Measurements from ENCODE around the gene CDC42BPA.
A peak's percentile ranks its signal among the peaks of the same experiment; 100 is the strongest.
"Not testable (repeated sequence)": the region's sequence is repeated elsewhere in the genome, so short reads cannot be mapped to it uniquely, and the experiment has no call there.

The CDC42BPA gene, protein sequence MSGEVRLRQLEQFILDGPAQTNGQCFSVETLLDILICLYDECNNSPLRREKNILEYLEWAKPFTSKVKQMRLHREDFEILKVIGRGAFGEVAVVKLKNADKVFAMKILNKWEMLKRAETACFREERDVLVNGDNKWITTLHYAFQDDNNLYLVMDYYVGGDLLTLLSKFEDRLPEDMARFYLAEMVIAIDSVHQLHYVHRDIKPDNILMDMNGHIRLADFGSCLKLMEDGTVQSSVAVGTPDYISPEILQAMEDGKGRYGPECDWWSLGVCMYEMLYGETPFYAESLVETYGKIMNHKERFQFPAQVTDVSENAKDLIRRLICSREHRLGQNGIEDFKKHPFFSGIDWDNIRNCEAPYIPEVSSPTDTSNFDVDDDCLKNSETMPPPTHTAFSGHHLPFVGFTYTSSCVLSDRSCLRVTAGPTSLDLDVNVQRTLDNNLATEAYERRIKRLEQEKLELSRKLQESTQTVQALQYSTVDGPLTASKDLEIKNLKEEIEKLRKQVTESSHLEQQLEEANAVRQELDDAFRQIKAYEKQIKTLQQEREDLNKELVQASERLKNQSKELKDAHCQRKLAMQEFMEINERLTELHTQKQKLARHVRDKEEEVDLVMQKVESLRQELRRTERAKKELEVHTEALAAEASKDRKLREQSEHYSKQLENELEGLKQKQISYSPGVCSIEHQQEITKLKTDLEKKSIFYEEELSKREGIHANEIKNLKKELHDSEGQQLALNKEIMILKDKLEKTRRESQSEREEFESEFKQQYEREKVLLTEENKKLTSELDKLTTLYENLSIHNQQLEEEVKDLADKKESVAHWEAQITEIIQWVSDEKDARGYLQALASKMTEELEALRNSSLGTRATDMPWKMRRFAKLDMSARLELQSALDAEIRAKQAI (N-terminal part only)

GRCh38 chr1:227318016-227318852, at the start of gene CDC42BPA:
CDC42BPA (minus strand) TSS chr1:227318492; CDS start chr1:227317182, 1,310 bp downstream.
- peak; percentile 22 for DNase-seq

DNA sequence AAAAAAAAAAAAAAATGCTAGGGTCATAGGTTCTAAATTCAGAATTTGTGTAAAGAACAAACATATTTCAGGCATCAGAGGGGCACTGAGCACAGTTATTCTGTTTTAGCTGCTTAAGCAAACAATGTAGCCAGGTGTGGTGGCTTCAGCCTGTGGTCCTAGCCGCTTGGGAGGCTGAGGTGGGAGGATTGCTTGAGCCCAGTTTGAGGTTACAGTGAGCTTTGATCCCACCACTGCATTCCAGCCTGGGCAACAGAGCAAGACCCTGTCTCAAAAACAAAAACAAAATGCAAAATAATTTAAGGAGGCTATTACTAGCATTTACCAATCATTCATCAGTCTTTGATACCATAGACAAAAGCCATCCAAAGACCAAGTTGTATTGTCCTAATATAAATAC, 49.7 kb upstream of the CDC42BPA start:
- DNase-seq = no peak

DNA sequence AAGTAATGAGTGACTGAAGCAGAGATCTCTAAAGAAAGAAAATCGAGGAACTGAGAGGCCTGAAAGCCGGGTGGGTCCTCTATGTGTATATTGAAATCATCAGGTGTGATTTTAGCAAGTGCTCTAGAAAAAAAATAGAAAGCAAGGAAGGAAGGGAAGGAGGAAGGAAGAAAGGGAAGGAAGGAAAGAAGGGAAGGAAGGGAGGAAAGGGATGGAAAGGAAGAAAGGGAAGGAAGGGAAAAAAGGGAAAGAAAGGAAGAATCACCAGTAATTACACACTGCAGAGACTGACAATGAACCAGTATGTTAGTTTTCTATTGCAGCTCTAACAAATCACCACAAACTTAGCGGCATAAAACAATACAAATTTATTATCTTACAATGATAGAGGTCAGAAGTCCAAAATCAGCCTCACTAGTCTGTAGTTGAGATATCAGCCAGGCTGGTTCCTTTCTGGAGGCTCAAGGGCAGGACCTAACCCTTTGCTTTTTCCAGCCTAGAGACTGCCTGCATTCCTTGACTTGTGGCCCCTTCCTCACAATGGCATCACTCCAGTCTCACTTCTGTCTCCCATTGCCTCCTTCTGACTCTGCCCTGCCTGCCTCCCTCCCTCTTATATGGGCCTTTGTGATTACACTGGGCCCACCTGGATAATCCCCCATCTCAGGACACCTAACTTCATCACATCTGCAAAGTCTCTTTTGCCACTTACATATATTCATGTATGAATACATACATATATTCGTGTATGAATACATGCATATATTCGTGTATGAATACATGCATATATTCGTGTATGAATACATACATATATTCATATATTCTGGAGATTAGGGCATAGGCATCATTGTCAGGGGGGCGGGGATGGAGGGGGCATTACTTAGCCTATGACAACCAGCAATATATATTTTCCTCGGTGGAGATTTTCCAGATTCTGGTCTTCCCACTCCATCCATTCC, 47.5 kb upstream of the CDC42BPA start:
- DNase-seq = no peak

DNA sequence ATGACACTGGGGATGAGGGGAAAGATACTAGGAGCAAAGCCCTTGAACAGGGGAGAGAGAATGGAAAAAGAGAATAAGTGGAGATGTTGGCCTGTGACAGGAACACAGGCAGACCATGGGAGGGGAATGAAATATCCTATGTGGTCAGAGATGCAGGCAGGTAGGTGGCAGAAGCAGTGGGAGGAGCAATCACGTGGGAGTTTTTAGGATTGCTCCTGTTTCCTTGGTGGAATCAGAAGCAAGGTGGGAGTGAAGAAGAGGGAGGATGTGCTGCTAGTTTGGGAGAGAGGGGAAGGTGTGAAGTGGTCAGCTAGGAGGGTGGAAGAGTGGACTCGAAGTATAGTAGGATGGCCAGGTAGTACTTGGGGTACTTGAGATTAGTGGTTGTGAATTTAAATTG, 46.4 kb upstream of the CDC42BPA start:
- no peak for DNase-seq

GRCh38 chr1:227363825-227364224, 45.5 kb upstream of the CDC42BPA start:
- DNase-seq = no peak

DNA sequence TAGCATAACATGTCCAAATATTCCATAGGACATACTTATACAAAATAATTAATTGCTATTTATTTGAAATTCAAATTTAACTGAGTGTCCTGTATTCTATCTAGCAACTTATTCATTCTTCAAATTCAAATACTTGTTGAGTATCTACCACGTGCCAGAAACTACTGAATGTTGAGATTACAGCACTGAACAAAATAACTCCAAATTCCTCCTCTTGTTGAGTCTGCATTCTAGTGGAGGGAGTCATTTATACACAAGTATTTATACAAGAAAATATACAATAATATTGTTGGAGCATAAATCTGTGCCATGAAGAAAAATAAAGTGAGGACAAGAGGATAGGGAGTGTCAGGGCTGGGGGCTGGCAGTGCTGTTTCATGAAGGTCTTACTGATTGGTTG, 43.7 kb upstream of the CDC42BPA start:
- DNase-seq = no peak

DNA sequence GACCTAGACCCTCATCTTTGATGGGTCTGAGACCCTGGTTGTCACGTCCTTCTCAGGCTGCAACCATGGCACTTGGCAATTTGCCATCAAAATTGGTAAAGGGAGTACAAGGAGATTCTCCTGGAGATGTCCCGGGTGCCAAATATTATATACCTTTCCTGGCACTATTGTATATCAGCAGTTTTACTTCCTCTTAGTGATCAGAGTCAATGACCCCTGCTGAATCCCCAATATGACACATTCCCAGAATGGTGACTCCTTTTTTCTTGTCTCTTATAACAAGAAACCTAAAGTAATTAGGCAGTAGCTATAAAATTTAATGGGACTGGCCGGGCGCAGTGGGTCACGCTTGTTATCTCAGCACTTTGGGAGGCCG, 39.6 kb upstream of the CDC42BPA start:
- no peak for DNase-seq

- no peak for DNase-seq
Observed at GRCh38 chr1:227357171-227357926, 39.1 kb upstream of the CDC42BPA start.

- no peak for DNase-seq
Observed at GRCh38 chr1:227356620-227357146, 38.4 kb upstream of the CDC42BPA start.

DNA sequence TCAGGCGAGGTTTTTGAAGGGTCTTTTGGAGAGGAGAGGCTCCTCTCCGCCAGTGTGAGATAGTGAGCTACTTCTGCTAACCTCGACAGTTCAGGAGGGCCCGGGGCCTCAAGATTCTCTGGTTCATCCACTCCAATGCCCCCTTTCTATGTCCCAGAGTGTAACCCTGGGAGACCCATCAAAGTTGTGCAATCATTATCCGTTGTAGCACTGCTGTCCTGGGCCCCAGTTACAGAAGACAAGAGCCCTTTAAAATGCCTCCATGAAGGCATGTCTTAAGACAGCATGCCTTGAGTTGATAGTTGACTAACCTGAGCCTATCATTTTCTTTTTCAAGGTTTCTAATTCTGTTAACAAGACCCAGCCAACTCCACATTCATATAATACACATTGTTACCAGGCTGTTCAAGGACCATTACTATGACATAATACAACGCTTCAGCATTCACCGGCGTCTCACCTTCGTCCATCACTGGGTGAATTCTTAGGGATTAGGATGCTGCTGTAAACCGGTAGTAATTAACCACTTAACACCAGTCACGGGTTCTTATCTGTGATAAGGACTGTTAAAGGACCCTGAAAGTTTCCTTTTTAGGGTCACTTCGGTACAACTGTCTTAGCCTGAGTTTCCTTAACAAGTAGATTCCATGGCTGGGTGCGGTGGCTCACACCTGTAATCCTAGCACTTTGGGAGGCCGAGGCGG, 37.4 kb upstream of the CDC42BPA start:
- DNase-seq = no peak

GRCh38 chr1:227353186-227353585, 34.9 kb upstream of the CDC42BPA start:
- DNase-seq = no peak

DNA sequence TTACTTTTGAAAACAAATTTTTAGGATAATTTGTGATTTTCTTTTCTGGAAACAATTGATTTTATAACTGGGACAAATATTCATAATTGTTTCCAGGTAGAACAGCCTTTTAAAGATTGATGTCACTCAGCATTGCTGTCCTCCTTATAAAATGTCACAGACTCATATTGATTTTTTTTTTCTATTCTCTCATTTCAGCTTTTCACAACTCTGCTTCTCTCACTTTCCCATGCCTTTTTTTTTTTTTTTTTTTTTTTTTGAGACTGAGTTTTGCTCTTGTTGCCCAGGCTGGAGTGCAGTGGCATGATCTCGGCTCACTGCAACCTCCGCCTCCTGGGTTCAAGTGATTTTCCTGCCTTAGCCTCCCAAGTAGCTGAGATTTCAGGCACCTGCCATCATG, 33.9 kb upstream of the CDC42BPA start:
- DNase-seq = not testable (repeated sequence)

- no peak for DNase-seq
Observed at GRCh38 chr1:227351443-227351842, 33.2 kb upstream of the CDC42BPA start.

DNA sequence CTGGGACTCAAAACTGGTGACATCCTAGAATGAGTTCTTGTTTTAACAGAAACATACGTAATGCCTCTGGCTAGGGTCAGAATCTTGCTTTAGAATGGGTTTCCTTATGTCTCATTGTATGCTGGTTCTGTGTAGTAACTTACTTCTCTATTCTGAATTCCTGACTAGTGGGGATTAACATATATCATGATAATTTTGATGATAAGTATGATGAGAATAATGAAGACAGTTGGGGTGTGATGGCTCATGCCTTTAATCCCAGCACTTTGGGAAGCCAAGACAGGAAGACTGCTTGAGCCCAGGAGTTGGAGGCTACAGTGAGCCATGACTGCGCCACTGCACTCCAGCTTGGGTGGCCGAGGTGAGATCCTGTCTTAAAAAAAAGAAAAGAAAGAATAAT, 31.7 kb upstream of the CDC42BPA start:
- no peak for DNase-seq

- no peak for DNase-seq
Observed at GRCh38 chr1:227343727-227344551, 25.6 kb upstream of the CDC42BPA start.

DNA sequence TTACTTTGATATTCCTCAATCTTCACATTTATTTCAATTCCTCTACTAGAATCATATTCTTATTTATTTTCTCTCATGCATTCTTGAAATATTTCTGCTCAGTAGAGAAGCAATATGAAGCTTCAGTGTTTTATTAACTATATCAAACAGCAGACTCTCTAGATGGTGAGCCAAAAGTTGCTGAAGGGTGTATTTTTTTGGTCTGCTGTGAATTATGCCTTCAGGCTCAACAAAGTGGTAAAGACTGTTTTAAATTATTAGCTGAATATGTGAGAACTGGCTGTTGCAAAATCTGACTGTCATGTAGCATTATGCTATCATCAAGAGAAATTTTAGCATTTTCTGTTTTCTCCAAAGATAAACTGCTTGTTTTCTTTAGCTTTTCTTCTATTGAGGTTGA, 24.9 kb upstream of the CDC42BPA start:
- no peak for DNase-seq

DNA sequence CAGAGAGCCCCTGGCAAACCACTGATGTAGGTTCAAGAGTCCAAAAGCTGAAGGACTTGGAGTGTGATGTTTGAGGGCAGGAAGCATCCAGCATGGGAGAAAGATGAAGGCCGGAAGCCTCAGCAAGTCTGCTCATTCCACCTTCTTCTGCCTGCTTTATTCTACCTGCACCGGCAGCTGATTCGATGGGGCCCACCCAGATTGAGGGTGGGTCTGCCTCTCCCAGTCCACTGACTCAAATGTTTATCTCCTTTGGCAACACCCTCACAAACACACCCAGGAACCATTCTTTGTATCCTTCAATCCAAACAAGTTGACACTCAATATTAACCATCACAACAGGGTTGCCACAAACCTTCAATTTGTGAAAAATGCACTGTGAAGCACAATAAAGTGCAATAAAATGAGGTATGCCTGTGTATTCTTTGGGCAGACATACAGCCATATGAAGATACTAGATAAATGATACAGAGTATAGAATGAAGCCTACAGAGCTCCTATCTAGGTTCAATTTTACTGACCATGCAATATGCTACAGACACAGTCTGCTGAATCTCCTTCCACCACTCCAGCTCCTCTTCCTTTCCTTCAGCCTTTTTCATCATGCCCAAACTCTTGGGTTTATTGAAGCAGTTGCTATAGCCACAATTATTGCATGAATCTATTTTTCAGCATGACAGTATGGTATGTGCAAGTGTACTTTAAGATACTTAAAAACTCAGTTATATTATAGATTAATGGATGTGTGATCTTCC, 24.0 kb upstream of the CDC42BPA start:
- no peak for DNase-seq

DNA sequence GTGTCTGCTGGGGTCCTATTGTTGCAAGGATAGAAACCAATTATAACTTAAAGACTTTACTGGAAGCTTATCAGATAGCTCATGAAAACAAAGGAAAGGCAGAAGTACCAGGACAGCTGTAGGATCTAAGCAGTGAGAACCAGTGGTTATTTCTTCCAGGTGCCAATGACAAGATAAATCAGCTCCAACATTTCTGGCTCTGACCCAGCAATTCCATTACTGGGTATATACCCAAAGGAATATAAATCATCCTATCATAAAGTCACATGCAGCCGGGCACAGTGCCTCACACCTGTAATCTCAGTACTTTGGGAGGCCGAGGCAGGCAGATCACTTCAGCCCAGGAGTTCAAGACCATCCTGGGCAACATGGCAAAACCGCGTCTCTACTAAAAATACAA, 17.8 kb upstream of the CDC42BPA start:
- DNase-seq = not testable (repeated sequence)

Measured in CD4-positive, alpha-beta T cell treated with Interleukin-21 for 1 hour (primary cell).